ENCODE data around the gene TMEM256. TPM values are rescaled to one million over a fixed set of nuclear protein-coding genes. Genes with fewer than 3 reads are reported as not detected.

Gene TMEM256
- total and polyA plus RNA-seq, 2 of the 8 experiments (the other 6 are each of a cell fraction or from before 2014, with no cell fraction given): 97.0 to 350 TPM

DNA sequence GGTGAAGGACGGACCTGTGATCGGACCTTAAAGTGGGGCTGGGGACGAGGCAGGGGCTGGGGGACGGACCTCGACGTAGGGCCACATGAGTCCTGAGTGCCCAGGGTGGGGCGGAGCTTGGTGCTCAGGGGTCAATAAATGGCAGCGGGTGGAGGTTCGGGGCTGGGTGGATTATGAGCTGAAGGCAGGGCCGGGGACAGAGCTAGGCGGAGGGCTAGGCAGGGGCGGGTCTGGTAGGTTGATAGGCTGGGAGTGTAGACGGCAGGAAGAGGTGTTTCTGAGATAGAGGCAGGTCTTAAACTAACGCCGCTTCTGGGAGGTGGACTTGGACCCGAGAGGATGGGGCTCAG lies 41.7 kb upstream of the TMEM256 start:
- H3K27ac ChIP-seq (ENCODE audit: low read depth, low read length): peak overlapping the region; percentile 47; the same call in 1 of the 2 replicates
- WGBS, 2 experiments (ENCODE audit: extremely low coverage in 1 of 2, insufficient coverage in 1 of 2, insufficient read length in 1 of 2, insufficient replicate concordance in 2 of 2, low coverage in 1 of 2, low lambda C conversion rate in 2 of 2, missing lambda C conversion rate in 1 of 2): 5% methylated on average over 12 of the region's 16 CpGs; no CpG with 5 or more reads in 1 of the 2 experiments
- no peaks in the 10 kb centered on the region for H3K79me1 ChIP-seq (ENCODE audit: low read depth, low read length)
- H3K4ac ChIP-seq (replicated peaks; ENCODE audit: insufficient read length, low read depth, low read length): no peak overlapping the region
- 0 out of 2 replicates have a peak overlapping the region, but pooled peaks have one; percentile 72 for H2BK15ac ChIP-seq (ENCODE audit: low read length)
- H3K23ac ChIP-seq (ENCODE audit: insufficient read length): no peak overlapping the region
- H3K56ac ChIP-seq (replicated peaks; ENCODE audit: insufficient read length, low read depth, low read length): peak overlapping the region; percentile 64
- no peak overlapping the region for H4K8ac ChIP-seq (ENCODE audit: extremely low read depth, insufficient read depth, low read length)
- peak overlapping the region; percentile 90; the same call in 1 of the 2 replicates for H2BK5ac ChIP-seq (ENCODE audit: low read depth, low read length)
- no peaks in the 10 kb centered on the region for H3K79me2 ChIP-seq (ENCODE audit: control insufficient read depth in 1 of 2, insufficient read depth in 2 of 2, low read length in 2 of 2)
- peak overlapping the region; percentile 71 to 77 for H3K4me2 ChIP-seq (ENCODE audit: insufficient read depth in 1 of 2, low read depth in 2 of 2, low read length in 2 of 2)
- peak overlapping the region; percentile 99 for H3K18ac ChIP-seq (ENCODE audit: extremely low read depth, low read length)
- DNase-seq (ENCODE audit: low read depth in 1 of 2, low spot score in 2 of 2) (peak in 1 of 2 experiments; percentile 80), FAIRE-seq (peak; percentile 60)
- peak overlapping the region in 3 of 4 experiments; percentile 9 to 72 (median 29); a peak in 3 of 7 replicates for H3K9ac ChIP-seq (replicated peaks in 1 of 4; ENCODE audit: extremely low read depth in 1 of 4, low read depth in 3 of 4, low read length in 3 of 4)
- H2BK20ac ChIP-seq (ENCODE audit: low read length): peak overlapping the region; percentile 48; the same call in 1 of the 2 replicates
- no peaks in the 10 kb centered on the region for H3K9me3 ChIP-seq (ENCODE audit: insufficient read depth in 2 of 2, low read depth in 1 of 2, low read length in 1 of 2)
- H2AFZ ChIP-seq (ENCODE audit: low read length): no peak overlapping the region; the same call in 1 of the 2 replicates
- no peak overlapping the region for H3K14ac ChIP-seq (ENCODE audit: insufficient read length)
- peak overlapping the region; percentile 84; the same call in 1 of the 2 replicates for H2BK12ac ChIP-seq (ENCODE audit: low read depth, low read length)
- H2AK5ac ChIP-seq (ENCODE audit: low read depth, low read length): no peak overlapping the region
- H3K4me1 ChIP-seq (replicated peaks in 1 of 4; ENCODE audit: control insufficient read depth in 3 of 4, insufficient read depth in 4 of 4, low read length in 3 of 4): peaks cover 3 to 17% (median 13%) of the 10 kb centered on the region in 4 experiments
- no peaks in the 10 kb centered on the region; a peak in 1 of 8 replicates for H3K36me3 ChIP-seq (ENCODE audit: control insufficient read depth in 2 of 4, insufficient read depth in 4 of 4, low read length in 3 of 4)
- peak overlapping the region; percentile 97 for H4K91ac ChIP-seq (replicated peaks; ENCODE audit: insufficient read length, low read length)
- peaks cover 0 to 8% (median 6%) of the 10 kb centered on the region in 4 experiments; a peak in 6 of 7 replicates for H3K27me3 ChIP-seq (replicated peaks in 1 of 4; ENCODE audit: control insufficient read depth in 3 of 4, extremely low read depth in 1 of 4, insufficient read depth in 3 of 4, low read length in 3 of 4)
- no peak overlapping the region for H2BK120ac ChIP-seq (replicated peaks; ENCODE audit: low read depth, low read length)
- peak overlapping the region; percentile 39 to 73 (median 66) for H3K4me3 ChIP-seq (ENCODE audit: extremely low read depth in 1 of 4, insufficient read depth in 2 of 4, low read depth in 3 of 4, low read length in 4 of 4)
- TF ChIP-seq KDM4A (IDR thresholded peaks at IDR 0.05; ENCODE audit: low read depth, low read length, severe bottlenecking) (peak; percentile 17), TBP (IDR thresholded peaks at IDR 0.05; ENCODE audit: low read depth, low read length) (0 out of 2 replicates have a peak, but pooled peaks have one; percentile 12), TAF1 (IDR thresholded peaks at IDR 0.05; ENCODE audit: low read depth, low read length) (peak; percentile 28; the same call in 1 of the 2 replicates), EP300 (IDR thresholded peaks at IDR 0.05; ENCODE audit: borderline replicate concordance in 1 of 2, low read depth in 2 of 2, low read length in 2 of 2) (no peak)
- POLR2A ChIA-PET (ENCODE audit: partially characterized antibody): interaction anchor here (0.7 to 15.5 kb wide), 8 partner anchors 9 to 116 kb away, joined by 3 to 339 read pairs (median 8); partner anchors contain the start of genes NEURL4, POLR2A, SLC35G6 and TMEM102
- CTCF ChIA-PET (ENCODE audit: partially characterized antibody): interaction anchor here (0.6 to 5.4 kb wide), 14 partner anchors 8 to 138 kb away, joined by 3 to 26 read pairs (median 3); partner anchors contain the start of genes TMEM102 and TMEM95
- peaks cover 10% of the 10 kb centered on the region; the same call in 1 of the 2 replicates for H3K23me2 ChIP-seq (ENCODE audit: low read depth, low read length)
- peak overlapping the region; percentile 96 for H4K5ac ChIP-seq (ENCODE audit: insufficient read length, low read depth, low read length)
- no peaks in the 10 kb centered on the region for H4K20me1 ChIP-seq (replicated peaks in 1 of 2; ENCODE audit: control insufficient read depth in 1 of 2, insufficient read depth in 2 of 2, low read length in 2 of 2)

Data from H1 (cell line).